ENCODE data around the gene KRTAP27-1. TPM values are rescaled to one million over a fixed set of nuclear protein-coding genes. Genes with fewer than 3 reads are reported as not detected.

Gene KRTAP27-1
- total RNA-seq, 5 donors from 2014 or later (not counting 1 experiment from before 2014, with no cell fraction given): not detected

DNA sequence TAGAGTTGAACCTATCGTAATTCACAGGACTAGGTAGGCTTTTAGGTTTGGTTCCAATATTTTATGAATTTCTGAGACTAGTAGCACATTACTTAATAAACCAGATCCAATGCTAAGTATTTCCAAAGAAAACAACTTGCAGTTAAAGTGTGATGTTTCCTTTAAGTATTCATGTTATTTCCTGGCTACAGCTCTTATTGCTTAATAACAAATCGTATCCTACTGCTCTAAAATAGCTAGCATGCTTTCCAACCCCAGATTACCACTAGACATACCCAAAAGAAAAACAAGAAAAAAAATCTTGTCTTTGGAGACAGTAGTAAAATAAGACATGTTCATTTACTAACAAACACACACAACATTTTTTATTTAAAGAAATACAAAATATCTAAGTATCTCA is 898 bp downstream of the KRTAP27-1 start:
- Histone ChIP-seq H3K4me3 (ENCODE audit: control insufficient read depth in 1 of 2, extremely low read depth in 1 of 2, low read length in 1 of 2) (no peak overlapping the region), H3K4me1 (ENCODE audit: control insufficient read depth in 1 of 2, extremely low read depth in 1 of 2, insufficient read depth in 2 of 2, low read length in 2 of 2) (no peaks in the 10 kb centered on the region), H3K27ac (ENCODE audit: low read length) (no peak overlapping the region), H3K9me3 (no peaks in the 10 kb centered on the region), H3K36me3 (ENCODE audit: control insufficient read depth in 2 of 2, extremely low read depth in 1 of 2, insufficient read depth in 1 of 2, low read length in 1 of 2) (no peaks in the 10 kb centered on the region), H3K27me3 (replicated peaks in 1 of 2; ENCODE audit: control insufficient read depth in 2 of 2, extremely low read depth in 1 of 2, insufficient read depth in 2 of 2, low read length in 1 of 2) (no peaks in the 10 kb centered on the region)
- ChIA-PET POLR2A (no interaction called here), CTCF (no interaction called here)
- no peaks in the 10 kb centered on the region for H3K9me3 Mint-ChIP-seq
- H3K36me3 Mint-ChIP-seq: no peaks in the 10 kb centered on the region
- H3K4me1 Mint-ChIP-seq: no peaks in the 10 kb centered on the region
- H3K4me3 Mint-ChIP-seq: no peak overlapping the region
- H3K27me3 Mint-ChIP-seq: no peaks in the 10 kb centered on the region
- WGBS (ENCODE audit: insufficient coverage): no CpG with 5 or more reads among the region's 2 CpGs
- ATAC-seq (replicated peaks in 1 of 4) (no peak), DNase-seq (no peak)
- H3K27ac Mint-ChIP-seq: no peak overlapping the region

DNA sequence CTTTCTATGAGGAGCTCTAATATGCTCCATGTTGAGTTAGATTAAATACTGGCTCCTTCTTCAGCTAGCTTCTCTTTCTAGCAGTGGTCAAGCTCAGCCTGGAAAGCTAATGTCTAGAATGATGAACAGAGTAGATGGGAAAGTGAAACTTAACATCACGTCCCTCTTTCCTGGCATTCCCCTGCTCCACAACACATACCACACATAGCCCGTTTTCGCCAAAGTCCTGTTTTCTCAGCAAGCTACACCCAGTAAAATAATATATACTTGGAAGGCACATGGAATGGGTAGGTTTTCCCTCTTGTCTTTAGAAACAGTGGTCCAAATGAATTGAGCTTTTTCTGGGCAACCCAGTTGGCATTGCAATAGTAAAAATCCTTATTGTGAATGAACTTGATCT is 3.8 kb downstream of the KRTAP27-1 start:
- H3K36me3 ChIP-seq (ENCODE audit: control insufficient read depth in 2 of 2, extremely low read depth in 1 of 2, insufficient read depth in 1 of 2, low read length in 1 of 2): no peaks in the 10 kb centered on the region
- ATAC-seq (replicated peaks in 1 of 4): no peak
- Mint-ChIP-seq H3K4me1 (no peaks in the 10 kb centered on the region), H3K36me3 (no peaks in the 10 kb centered on the region), H3K27ac (no peak overlapping the region), H3K27me3 (peaks cover 2 to 7% of the 10 kb centered on the region in 2 donors), H3K9me3 (no peaks in the 10 kb centered on the region), H3K4me3 (no peak overlapping the region)
- H3K4me1 ChIP-seq (ENCODE audit: control insufficient read depth in 1 of 2, extremely low read depth in 1 of 2, insufficient read depth in 2 of 2, low read length in 2 of 2): no peaks in the 10 kb centered on the region
- CTCF ChIA-PET: interaction anchor here in 1 of 2 donors (0.7 kb wide), 1 partner anchor 1297 kb away, joined by 5 read pairs; no protein-coding TSS in a partner anchor
- WGBS (ENCODE audit: insufficient coverage): no CpG with 5 or more reads among the region's 3 CpGs
- no peaks in the 10 kb centered on the region for H3K9me3 ChIP-seq
- no peak overlapping the region for H3K4me3 ChIP-seq (ENCODE audit: control insufficient read depth in 1 of 2, extremely low read depth in 1 of 2, low read length in 1 of 2)
- POLR2A ChIA-PET: no interaction called here
- no peak for DNase-seq
- H3K27me3 ChIP-seq (replicated peaks in 1 of 2; ENCODE audit: control insufficient read depth in 2 of 2, extremely low read depth in 1 of 2, insufficient read depth in 2 of 2, low read length in 1 of 2): no peaks in the 10 kb centered on the region
- H3K27ac ChIP-seq (ENCODE audit: low read length): no peak overlapping the region

DNA sequence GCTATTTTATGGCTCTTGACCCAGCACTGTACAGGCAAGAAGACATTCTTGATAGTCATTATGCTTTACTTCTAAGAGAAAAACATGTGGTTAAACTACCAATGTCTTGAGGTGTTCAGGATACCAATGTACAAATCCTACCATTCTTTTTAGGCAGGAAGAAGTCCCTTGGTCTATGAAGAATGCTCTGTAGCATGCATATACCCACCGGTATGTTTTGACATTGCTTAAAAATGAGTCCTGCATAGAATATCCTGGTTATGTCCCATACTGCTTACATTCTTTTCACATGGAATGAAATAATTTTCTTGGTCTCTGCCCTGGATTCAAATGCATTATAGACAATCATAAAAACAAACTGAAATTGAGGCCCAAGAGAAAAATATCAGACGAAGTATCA is 4.8 kb downstream of the KRTAP27-1 start:
- no peaks in the 10 kb centered on the region for H3K9me3 Mint-ChIP-seq
- Histone ChIP-seq H3K36me3 (ENCODE audit: control insufficient read depth in 2 of 2, extremely low read depth in 1 of 2, insufficient read depth in 1 of 2, low read length in 1 of 2) (no peaks in the 10 kb centered on the region), H3K27ac (ENCODE audit: low read length) (no peak overlapping the region), H3K4me1 (ENCODE audit: control insufficient read depth in 1 of 2, extremely low read depth in 1 of 2, insufficient read depth in 2 of 2, low read length in 2 of 2) (no peaks in the 10 kb centered on the region), H3K27me3 (replicated peaks in 1 of 2; ENCODE audit: control insufficient read depth in 2 of 2, extremely low read depth in 1 of 2, insufficient read depth in 2 of 2, low read length in 1 of 2) (no peaks in the 10 kb centered on the region), H3K4me3 (ENCODE audit: control insufficient read depth in 1 of 2, extremely low read depth in 1 of 2, low read length in 1 of 2) (no peak overlapping the region), H3K9me3 (no peaks in the 10 kb centered on the region)
- no peaks in the 10 kb centered on the region for H3K4me1 Mint-ChIP-seq
- 60% methylated on average over 1 of the region's 2 CpGs for WGBS (ENCODE audit: insufficient coverage)
- no peak overlapping the region for H3K27ac Mint-ChIP-seq
- ChIA-PET CTCF (interaction anchor here in 1 of 2 donors (0.6 kb wide), 1 partner anchor 340 kb away, joined by 5 read pairs; no protein-coding TSS in a partner anchor), POLR2A (no interaction called here)
- ATAC-seq (replicated peaks in 1 of 4) (no peak), DNase-seq (no peak)
- no peak overlapping the region for H3K4me3 Mint-ChIP-seq
- H3K27me3 Mint-ChIP-seq: peaks cover 2 to 7% of the 10 kb centered on the region in 2 donors
- no peaks in the 10 kb centered on the region for H3K36me3 Mint-ChIP-seq

DNA sequence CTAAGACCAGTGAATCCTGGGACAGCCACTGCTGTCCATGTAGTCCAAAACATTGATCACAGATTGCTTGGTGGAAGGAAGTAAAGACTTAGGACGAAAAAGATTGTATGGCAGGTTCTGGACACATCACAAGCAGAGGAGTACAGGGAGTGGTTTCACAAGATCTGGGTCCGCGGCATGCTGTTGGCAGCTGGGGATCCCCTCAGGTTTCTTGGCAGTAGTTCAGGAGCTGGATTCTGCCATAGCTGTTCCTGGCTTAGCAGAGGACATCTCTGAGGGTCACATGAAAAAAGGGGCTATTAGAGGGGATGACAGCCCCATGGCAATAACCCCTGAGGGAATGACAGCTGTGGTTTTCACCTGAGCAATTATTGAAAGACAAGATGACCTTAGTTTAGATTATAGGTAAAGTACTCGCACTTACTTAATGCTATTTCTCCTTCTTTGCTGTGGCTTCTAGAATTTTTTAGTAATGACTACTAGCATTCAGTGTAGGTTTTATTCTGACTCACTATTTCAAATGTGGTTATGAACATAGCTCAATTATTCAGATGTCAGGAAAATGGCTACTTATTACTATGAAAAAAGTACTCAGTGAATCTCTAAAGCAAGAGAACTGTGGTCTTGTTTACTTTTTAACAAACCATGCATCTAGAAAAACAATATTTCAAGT is 8.2 kb downstream of the KRTAP27-1 start:
- H3K27me3 ChIP-seq (replicated peaks in 1 of 2; ENCODE audit: control insufficient read depth in 2 of 2, extremely low read depth in 1 of 2, insufficient read depth in 2 of 2, low read length in 1 of 2): no peaks in the 10 kb centered on the region
- no peak overlapping the region for H3K27ac ChIP-seq (ENCODE audit: low read length)
- peaks cover 2% of the 10 kb centered on the region for H3K9me3 ChIP-seq
- no peak overlapping the region for H3K4me3 ChIP-seq (ENCODE audit: control insufficient read depth in 1 of 2, extremely low read depth in 1 of 2, low read length in 1 of 2)
- Mint-ChIP-seq H3K27ac (no peak overlapping the region), H3K36me3 (no peaks in the 10 kb centered on the region), H3K4me1 (no peaks in the 10 kb centered on the region), H3K27me3 (peaks cover 2 to 11% of the 10 kb centered on the region in 2 donors), H3K9me3 (peaks cover 3 to 26% (median 15%) of the 10 kb centered on the region in 3 donors), H3K4me3 (no peak overlapping the region)
- H3K4me1 ChIP-seq (ENCODE audit: control insufficient read depth in 1 of 2, extremely low read depth in 1 of 2, insufficient read depth in 2 of 2, low read length in 2 of 2): no peaks in the 10 kb centered on the region
- ATAC-seq (replicated peaks in 1 of 4) (no peak), DNase-seq (no peak)
- CTCF ChIA-PET: no interaction called here
- POLR2A ChIA-PET: no interaction called here
- WGBS (ENCODE audit: insufficient coverage): 62% methylated on average over 3 of the region's 4 CpGs
- no peaks in the 10 kb centered on the region for H3K36me3 ChIP-seq (ENCODE audit: control insufficient read depth in 2 of 2, extremely low read depth in 1 of 2, insufficient read depth in 1 of 2, low read length in 1 of 2)

DNA sequence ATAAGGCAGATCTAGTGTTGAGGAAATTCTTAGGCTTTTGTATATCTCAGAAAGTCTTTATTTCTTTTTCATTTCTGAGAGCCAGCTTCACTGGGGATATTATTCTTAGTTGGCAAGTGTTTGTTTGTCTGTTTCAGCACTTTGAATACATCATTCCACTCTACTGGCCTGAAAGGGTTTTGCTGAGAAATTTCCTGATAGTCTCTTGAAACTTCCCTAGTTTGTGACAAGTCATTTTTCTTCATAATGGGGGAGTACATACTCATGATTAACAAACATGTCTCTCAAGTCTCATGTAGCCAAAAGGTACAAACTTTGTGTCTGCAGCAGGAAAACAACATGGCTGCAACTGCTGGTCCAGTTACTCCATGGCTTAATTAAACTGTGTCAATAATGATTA is 11.1 kb downstream of the KRTAP27-1 start:
- Mint-ChIP-seq H3K27me3 (peaks cover 2 to 11% of the 10 kb centered on the region in 2 donors), H3K9me3 (peaks cover 3 to 26% (median 15%) of the 10 kb centered on the region in 3 donors), H3K27ac (no peak overlapping the region), H3K4me3 (no peak overlapping the region), H3K36me3 (no peaks in the 10 kb centered on the region), H3K4me1 (no peaks in the 10 kb centered on the region)
- DNase-seq (no peak), ATAC-seq (replicated peaks in 1 of 4) (no peak)
- no peak overlapping the region for H3K4me3 ChIP-seq (ENCODE audit: control insufficient read depth in 1 of 2, extremely low read depth in 1 of 2, low read length in 1 of 2)
- peaks cover 2% of the 10 kb centered on the region for H3K9me3 ChIP-seq
- ChIA-PET POLR2A (no interaction called here), CTCF (no interaction called here)
- no peaks in the 10 kb centered on the region for H3K4me1 ChIP-seq (ENCODE audit: control insufficient read depth in 1 of 2, extremely low read depth in 1 of 2, insufficient read depth in 2 of 2, low read length in 2 of 2)
- H3K36me3 ChIP-seq (ENCODE audit: control insufficient read depth in 2 of 2, extremely low read depth in 1 of 2, insufficient read depth in 1 of 2, low read length in 1 of 2): no peaks in the 10 kb centered on the region
- no peak overlapping the region for H3K27ac ChIP-seq (ENCODE audit: low read length)
- H3K27me3 ChIP-seq (replicated peaks in 1 of 2; ENCODE audit: control insufficient read depth in 2 of 2, extremely low read depth in 1 of 2, insufficient read depth in 2 of 2, low read length in 1 of 2): no peaks in the 10 kb centered on the region

DNA sequence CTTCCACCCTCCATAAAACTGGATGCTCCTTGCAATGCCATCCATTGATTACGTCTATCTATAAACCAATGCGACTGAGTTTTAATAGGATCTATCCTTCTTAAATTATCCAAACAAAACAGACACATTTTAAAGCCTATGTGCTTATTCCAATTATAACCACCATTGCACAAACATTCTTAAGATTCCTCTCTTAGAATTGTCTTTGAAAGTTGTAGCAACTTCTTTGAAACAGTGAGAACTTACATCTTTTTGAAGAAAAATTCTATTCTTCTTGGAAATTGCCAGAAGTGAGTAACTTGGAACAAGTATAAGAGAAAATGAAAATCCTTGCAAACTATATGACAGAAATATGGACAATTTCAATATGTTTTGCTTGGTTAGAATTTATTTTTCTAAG is 17.3 kb downstream of the KRTAP27-1 start, which contains the start of gene KRTAP26-1:
TSS of gene KRTAP26-1 (minus strand) at position 101 of the 400 bp plus-strand sequence. CDS start 280 bp downstream, outside the sequence.
- Histone ChIP-seq H3K9me3 (no peaks in the 10 kb centered on the region), H3K4me1 (ENCODE audit: control insufficient read depth in 1 of 2, extremely low read depth in 1 of 2, insufficient read depth in 2 of 2, low read length in 2 of 2) (no peaks in the 10 kb centered on the region), H3K4me3 (ENCODE audit: control insufficient read depth in 1 of 2, extremely low read depth in 1 of 2, low read length in 1 of 2) (no peak within 1 kb of the TSS), H3K27me3 (replicated peaks in 1 of 2; ENCODE audit: control insufficient read depth in 2 of 2, extremely low read depth in 1 of 2, insufficient read depth in 2 of 2, low read length in 1 of 2) (no peaks in the 10 kb centered on the region), H3K27ac (ENCODE audit: low read length) (no peak within 1 kb of the TSS), H3K36me3 (ENCODE audit: control insufficient read depth in 2 of 2, extremely low read depth in 1 of 2, insufficient read depth in 1 of 2, low read length in 1 of 2) (no peaks in the 10 kb centered on the region)
- H3K27me3 Mint-ChIP-seq: peaks cover 0 to 9% of the 10 kb centered on the region in 2 donors
- WGBS (ENCODE audit: insufficient coverage): 90% methylated on average over 2 of the region's 2 CpGs
- H3K27ac Mint-ChIP-seq: no peak within 1 kb of the TSS
- no peak within 1 kb of the TSS for H3K4me3 Mint-ChIP-seq
- peaks cover 0 to 7% (median 5%) of the 10 kb centered on the region in 3 donors for H3K9me3 Mint-ChIP-seq
- no peak for DNase-seq
- ChIA-PET POLR2A (no interaction called here), CTCF (no interaction called here)
- no peak for ATAC-seq (replicated peaks in 1 of 4)
- H3K36me3 Mint-ChIP-seq: no peaks in the 10 kb centered on the region
- H3K4me1 Mint-ChIP-seq: no peaks in the 10 kb centered on the region
